Glutamatergic neuron (in vitro differentiated cells): ENCODE results near the gene FUT2. TPM values are rescaled to one million over a fixed set of nuclear protein-coding genes. Genes with fewer than 3 reads are reported as not detected.
A peak's percentile ranks its signal among the peaks of the same experiment; 100 is the strongest.

Source experiments
- DNase-seq: peaks from one replicate; pipeline ENCODE4 v3.0.0; 2022
- H3K27ac Mint-ChIP-seq: one replicate; pipeline ENCODE4 v1.8.0; 2020; ENCODE audit warnings: mild to moderate bottlenecking, mixed read lengths, inconsistent platforms; ENCODE audit not compliant: unreplicated experiment
- H3K27me3 Mint-ChIP-seq: one replicate; pipeline ENCODE4 v1.8.0; 2020; ENCODE audit warnings: mild to moderate bottlenecking, moderate library complexity, mixed read lengths, inconsistent platforms; ENCODE audit not compliant: unreplicated experiment
- H3K36me3 Mint-ChIP-seq: one replicate; pipeline ENCODE4 v1.8.0; 2020; ENCODE audit warnings: mild to moderate bottlenecking, mixed read lengths, inconsistent platforms; ENCODE audit not compliant: unreplicated experiment
- H3K4me1 Mint-ChIP-seq: one replicate; pipeline ENCODE4 v1.8.0; 2020; ENCODE audit warnings: mild to moderate bottlenecking, low read depth, mixed read lengths, inconsistent platforms; ENCODE audit not compliant: unreplicated experiment
- H3K4me3 Mint-ChIP-seq: one replicate; pipeline ENCODE4 v1.8.0; 2020; ENCODE audit warnings: mild to moderate bottlenecking, mixed read lengths, inconsistent platforms; ENCODE audit not compliant: unreplicated experiment
- H3K9me3 Mint-ChIP-seq: one replicate; pipeline ENCODE4 v1.8.0; 2020; ENCODE audit warnings: mild to moderate bottlenecking, moderate library complexity, mixed read lengths, inconsistent platforms; ENCODE audit not compliant: unreplicated experiment
- total RNA-seq: library from RNA; stranded (reverse); fragmentation: NEBNext Ultra II Directional; extraction: Animal tissue kit (Norgen Biotek cat#: 25700); gene quantifications from one replicate; pipeline ENCODE4 v1.2.1, GENCODE V29; 2021; ENCODE audit not compliant: unreplicated experiment
- TF ChIP-seq, protein P1 (sequence below): fragments of 200-600 bp; sonication (generic); IDR thresholded peaks from one replicate; pipeline ENCODE4 v1.5.0; 2021; ENCODE audit not compliant: partially characterized antibody, unreplicated experiment

FUT2 gene
- total RNA-seq, 1 donor from 2014 or later: 0.22 TPM

DNA sequence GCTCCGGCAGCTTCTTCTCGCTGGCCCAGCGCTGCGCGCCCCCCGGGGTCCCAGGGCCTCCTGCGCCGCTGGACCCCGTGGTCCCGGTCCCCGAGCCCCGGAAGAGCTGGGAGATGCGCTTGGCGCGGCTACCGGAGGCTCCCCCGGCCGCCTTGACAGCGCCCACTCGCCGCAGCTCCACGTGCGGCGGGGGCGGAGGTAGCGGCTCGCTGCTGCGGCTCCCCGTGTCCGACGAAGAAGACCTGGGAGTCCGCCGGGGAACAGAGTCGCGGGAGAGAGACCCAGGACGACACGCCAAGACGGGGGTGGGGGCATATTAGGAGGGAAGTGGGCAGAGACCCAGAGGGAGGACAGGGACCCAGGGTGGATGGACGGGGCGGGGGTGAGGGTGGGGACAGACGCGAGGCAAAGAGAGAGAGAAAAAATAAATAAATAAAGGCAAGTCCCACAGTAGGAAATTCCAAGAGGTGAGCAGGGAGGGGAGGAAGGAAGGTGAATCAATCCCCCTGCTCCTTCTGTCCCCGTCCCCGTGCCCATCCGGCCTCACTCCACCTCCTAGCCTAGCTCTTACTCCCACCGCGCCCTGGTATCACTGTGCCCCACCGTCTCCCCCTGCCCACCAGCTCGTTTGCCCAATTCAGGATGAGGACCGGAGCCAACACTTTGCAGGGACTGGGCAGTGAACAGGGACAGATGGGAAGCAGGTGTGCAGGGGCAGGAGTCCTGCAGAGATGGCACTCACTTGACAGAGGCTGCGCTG is 43.8 kb downstream of the FUT2 start:
- Mint-ChIP-seq H3K27me3 (peaks cover 20% of the 10 kb centered on the region), H3K36me3 (no peaks in the 10 kb centered on the region), H3K4me3 (peak overlapping the region; percentile 81)

DNA sequence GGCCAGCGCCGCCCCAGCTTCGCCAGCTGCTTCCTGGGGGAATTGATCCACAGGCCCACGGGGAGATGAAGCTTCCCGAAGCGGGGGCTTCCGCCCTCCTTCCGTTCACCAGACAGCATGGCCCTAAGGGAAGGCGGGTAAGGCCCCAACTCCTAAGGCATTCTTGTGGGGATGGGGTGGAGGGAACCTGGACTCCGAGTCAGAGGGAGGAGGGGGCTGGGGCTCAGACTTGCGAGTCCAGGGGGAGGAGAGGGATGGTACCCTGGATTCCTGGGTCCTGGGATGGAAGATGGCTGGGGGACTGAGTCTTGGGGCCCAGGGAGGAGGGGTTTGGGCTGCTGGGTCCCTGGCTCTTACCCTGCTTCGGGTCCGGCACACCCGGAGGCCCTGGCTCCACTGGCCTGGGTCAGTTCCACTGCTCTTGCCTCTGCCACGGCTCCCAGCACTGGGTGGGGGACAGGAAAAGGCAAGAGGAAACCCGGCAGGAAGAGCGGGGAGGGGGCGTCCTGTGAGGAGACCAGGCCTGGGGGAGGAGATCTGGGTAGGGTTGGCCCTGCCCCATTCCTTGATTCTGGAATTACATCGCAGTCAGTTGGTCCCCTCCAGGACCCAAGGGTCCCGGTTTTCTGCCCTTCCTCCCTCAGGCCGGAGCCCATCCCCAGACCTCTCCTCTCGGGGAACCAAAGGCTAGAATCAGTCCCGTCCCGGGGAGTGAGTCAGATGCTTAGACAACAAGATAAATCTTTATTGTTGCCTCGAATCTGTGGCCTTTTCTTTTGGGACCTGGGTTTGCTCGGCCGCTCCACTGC is 44.6 kb downstream of the FUT2 start, which contains the start of gene RASIP1:
TSS of gene RASIP1 (minus strand) at position 447 of the 809 bp plus-strand sequence. CDS start at position 119, 328 bp downstream.
- H3K9me3 Mint-ChIP-seq: peaks cover 15% of the 10 kb centered on the region
- TF ChIP-seq, protein P1, sequence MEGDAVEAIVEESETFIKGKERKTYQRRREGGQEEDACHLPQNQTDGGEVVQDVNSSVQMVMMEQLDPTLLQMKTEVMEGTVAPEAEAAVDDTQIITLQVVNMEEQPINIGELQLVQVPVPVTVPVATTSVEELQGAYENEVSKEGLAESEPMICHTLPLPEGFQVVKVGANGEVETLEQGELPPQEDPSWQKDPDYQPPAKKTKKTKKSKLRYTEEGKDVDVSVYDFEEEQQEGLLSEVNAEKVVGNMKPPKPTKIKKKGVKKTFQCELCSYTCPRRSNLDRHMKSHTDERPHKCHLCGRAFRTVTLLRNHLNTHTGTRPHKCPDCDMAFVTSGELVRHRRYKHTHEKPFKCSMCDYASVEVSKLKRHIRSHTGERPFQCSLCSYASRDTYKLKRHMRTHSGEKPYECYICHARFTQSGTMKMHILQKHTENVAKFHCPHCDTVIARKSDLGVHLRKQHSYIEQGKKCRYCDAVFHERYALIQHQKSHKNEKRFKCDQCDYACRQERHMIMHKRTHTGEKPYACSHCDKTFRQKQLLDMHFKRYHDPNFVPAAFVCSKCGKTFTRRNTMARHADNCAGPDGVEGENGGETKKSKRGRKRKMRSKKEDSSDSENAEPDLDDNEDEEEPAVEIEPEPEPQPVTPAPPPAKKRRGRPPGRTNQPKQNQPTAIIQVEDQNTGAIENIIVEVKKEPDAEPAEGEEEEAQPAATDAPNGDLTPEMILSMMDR: no peak
- DNase-seq: no peak
- peaks cover 19% of the 10 kb centered on the region for H3K4me1 Mint-ChIP-seq
- H3K4me3 Mint-ChIP-seq: peak within 1 kb of the TSS; percentile 81
- H3K27me3 Mint-ChIP-seq: peaks cover 20% of the 10 kb centered on the region
- H3K27ac Mint-ChIP-seq: peak within 1 kb of the TSS; percentile 52
- no peaks in the 10 kb centered on the region for H3K36me3 Mint-ChIP-seq

More for the DNA sequence above, 43.8 kb downstream of the FUT2 start:
- H3K27ac Mint-ChIP-seq: peak overlapping the region; percentile 52
- TF ChIP-seq, protein P1: no peak
- H3K4me1 Mint-ChIP-seq: peaks cover 21% of the 10 kb centered on the region
- H3K9me3 Mint-ChIP-seq: peaks cover 15% of the 10 kb centered on the region
- DNase-seq: peak; percentile 42

DNA sequence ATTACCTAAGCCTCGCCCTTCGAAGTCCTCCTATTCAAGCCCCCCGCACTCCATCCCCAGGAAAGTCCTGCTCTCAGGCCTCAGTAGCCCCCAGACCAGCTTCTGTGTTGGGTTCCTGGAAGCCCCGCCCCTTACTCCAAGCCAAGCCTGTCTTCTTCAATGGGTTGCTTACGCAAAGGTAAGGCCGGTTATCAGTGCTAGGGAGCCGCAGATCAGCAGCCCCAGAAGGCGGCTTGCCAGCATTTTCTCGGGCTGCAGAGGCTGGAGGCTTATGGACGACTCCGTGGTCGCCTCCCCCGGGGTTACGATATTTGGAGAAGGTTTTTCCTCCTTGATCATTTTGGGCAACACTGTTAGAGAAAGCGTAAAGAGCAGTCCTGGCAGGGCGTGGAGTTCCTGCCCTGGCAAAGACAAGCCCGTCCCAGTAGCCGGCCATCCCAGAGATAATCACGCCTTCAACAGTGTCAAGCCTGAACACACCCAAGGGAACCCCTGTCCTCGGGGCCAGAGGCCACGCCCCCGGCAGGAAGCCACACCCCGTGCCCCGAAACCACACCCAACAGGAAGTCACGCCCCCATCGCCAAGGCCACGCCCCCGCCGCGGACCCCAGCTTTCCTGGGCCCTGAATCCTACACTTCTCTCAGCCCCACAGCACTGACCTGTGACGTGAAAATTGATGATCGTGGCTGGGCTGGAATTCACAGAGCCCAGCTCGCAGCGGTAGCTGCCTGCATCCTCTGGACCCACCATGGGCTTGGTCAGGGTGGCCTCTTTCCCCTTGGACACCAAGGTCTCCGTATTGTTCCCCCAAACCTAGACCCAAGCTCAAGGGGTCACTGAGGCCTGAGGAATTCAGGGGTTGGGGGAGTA is 45.6 kb downstream of the FUT2 start:
- no peak overlapping the region for H3K27ac Mint-ChIP-seq
- peak; percentile 72 for DNase-seq
- peak overlapping the region; percentile 73 for H3K4me3 Mint-ChIP-seq
- TF ChIP-seq, protein P1: no peak
- H3K27me3 Mint-ChIP-seq: peaks cover 19% of the 10 kb centered on the region
- H3K4me1 Mint-ChIP-seq: peaks cover 18% of the 10 kb centered on the region
- H3K9me3 Mint-ChIP-seq: peaks cover 19% of the 10 kb centered on the region
- H3K36me3 Mint-ChIP-seq: no peaks in the 10 kb centered on the region

DNA sequence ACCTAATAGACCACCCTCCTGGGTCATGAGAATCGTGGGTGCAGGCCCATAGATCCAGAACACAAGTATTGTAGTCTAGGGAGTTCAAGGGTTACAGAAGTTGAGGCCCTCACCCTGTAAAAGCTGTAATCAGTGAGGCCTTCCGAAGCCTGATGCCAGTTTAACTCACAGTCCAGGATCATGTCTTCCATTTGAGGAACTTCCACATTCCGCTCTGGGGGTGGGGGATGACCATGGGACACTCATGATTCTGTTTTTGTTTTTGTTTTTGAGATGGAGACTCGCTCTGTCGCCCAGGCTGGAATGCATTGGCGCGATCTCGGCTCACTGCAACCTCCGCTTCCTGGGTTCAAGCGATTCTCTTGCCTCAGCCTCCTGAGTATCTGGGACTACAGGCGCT is 46.3 kb downstream of the FUT2 start:
- Mint-ChIP-seq H3K36me3 (no peaks in the 10 kb centered on the region), H3K9me3 (peaks cover 19% of the 10 kb centered on the region), H3K27me3 (peaks cover 14% of the 10 kb centered on the region), H3K27ac (no peak overlapping the region), H3K4me3 (no peak overlapping the region), H3K4me1 (peaks cover 13% of the 10 kb centered on the region)
- no peak for DNase-seq
- TF ChIP-seq, protein P1: no peak
